D721Med (cell line): ENCODE measurements around the gene C6orf15.
A peak's percentile ranks its signal among the peaks of the same experiment; 100 is the strongest.

Experiments
- DNase-seq: peaks from one replicate; pipeline ENCODE4 v3.0.0; 2011; ENCODE audit warnings: low spot score; ENCODE audit not compliant: insufficient read length
- FAIRE-seq: peaks from 2 replicates; lab custom pipeline; 2011; peaks lifted over from hg19 to GRCh38; lab: Jason Lieb, UNC
- TF ChIP-seq, protein P1 (sequence below): IDR thresholded peaks from 2 replicates; pipeline ENCODE4 v1.5.1; 2012; ENCODE audit warnings: mild to moderate bottlenecking, control low read depth; ENCODE audit not compliant: insufficient read depth; ENCODE audit errors: missing control alignments

Gene C6orf15

DNA sequence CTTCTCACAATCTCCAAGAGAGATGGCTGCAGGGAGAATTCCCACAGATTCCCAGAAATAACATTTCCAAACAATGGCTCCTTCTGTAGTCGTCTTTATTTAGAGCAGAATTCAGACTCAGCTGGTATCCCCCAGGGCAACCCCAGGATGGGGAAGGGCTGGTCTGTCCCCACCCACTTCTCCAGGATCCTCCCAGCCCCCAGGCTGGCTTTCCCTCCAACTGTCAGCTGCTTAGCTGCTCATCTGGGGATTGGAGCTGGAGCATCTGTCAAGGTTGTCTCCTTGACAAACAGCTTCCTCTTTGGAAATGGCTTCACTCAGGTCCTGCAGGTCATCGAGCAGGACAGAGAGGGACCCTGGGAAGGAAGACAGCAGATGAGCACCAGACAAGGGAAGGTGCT, 30.0 kb upstream of the C6orf15 start:
- FAIRE-seq: no peak
- DNase-seq: peak; percentile 59
- TF ChIP-seq, protein P1, sequence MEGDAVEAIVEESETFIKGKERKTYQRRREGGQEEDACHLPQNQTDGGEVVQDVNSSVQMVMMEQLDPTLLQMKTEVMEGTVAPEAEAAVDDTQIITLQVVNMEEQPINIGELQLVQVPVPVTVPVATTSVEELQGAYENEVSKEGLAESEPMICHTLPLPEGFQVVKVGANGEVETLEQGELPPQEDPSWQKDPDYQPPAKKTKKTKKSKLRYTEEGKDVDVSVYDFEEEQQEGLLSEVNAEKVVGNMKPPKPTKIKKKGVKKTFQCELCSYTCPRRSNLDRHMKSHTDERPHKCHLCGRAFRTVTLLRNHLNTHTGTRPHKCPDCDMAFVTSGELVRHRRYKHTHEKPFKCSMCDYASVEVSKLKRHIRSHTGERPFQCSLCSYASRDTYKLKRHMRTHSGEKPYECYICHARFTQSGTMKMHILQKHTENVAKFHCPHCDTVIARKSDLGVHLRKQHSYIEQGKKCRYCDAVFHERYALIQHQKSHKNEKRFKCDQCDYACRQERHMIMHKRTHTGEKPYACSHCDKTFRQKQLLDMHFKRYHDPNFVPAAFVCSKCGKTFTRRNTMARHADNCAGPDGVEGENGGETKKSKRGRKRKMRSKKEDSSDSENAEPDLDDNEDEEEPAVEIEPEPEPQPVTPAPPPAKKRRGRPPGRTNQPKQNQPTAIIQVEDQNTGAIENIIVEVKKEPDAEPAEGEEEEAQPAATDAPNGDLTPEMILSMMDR: no peak

DNA sequence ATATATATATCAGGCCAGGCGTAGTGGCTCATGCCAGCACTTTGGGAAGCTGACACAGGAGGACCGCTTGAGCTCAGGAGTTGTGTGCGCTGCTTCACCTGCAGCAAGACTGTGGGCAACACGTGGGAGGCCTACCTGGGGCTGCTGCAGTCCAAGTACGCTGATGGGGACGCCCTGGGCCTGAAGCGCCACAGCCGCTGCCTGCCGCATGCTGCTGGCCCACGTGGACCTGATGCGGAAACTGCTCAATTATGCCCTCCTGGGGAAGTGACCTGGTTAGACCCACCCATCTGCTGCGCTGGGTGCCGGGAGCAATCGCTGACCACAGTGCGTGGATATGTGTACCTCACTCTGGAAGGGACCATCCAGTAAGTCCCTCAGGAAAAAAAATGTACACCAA, 28.3 kb upstream of the C6orf15 start:
- TF ChIP-seq, protein P1: no peak
- DNase-seq (no peak), FAIRE-seq (no peak)

DNA sequence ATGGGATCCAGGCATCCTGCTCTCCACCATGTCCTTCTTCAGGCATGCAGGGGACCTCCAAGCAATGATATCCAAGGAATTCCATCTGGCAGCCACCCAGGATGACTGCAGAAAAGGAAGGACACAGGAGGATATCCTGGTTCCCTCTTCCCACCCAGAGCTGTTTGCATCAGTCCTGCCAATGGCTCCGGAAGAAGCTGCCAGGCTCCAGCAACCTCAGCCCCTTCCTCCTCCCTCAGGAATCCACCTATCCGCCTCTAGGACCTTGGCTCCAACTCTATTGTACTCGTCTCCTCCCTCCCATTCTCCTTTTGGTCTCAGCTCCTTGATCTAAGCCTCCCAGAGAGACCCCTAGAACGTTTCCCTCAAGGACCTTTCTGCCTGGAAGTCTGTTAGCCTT, 27.2 kb upstream of the C6orf15 start:
- TF ChIP-seq, protein P1: no peak
- DNase-seq: no peak
- no peak for FAIRE-seq

- FAIRE-seq: no peak
Measured at GRCh38 chr6:31138982-31139381, 26.6 kb upstream of the C6orf15 start, which contains the start of gene PSORS1C2. Gene PSORS1C2, minus strand, starts transcription at chr6:31139066. Its CDS starts 40 bp downstream, at chr6:31139026.

GRCh38 chr6:31135710-31136109, 23.3 kb upstream of the C6orf15 start:
- FAIRE-seq (no peak), DNase-seq (no peak)
- TF ChIP-seq, protein P1: no peak

More at GRCh38 chr6:31138982-31139381, 26.6 kb upstream of the C6orf15 start, which contains the start of gene PSORS1C2:
- TF ChIP-seq, protein P1: no peak
- DNase-seq: no peak

DNA sequence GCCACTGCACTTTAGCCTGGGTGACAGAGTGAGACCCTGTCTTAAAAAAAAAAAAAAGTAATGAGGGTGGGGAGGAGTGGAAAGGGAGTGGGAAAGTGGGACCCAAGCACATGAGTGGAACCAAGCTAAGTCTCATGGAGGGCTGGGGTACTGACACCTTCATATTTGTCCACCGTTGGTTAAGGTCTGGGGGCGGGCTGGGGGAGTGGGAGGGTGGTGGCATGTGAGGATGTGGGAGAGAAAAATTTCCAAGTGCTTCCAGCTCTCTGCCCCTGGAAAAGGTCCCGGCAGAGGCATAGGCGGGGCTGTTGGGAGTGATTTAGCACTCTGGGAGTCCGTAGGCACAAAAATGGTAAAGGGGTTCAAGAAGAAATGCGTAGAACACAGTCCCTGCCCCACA, 20.4 kb upstream of the C6orf15 start:
- no peak for FAIRE-seq
- TF ChIP-seq, protein P1: no peak
- DNase-seq: no peak

DNA sequence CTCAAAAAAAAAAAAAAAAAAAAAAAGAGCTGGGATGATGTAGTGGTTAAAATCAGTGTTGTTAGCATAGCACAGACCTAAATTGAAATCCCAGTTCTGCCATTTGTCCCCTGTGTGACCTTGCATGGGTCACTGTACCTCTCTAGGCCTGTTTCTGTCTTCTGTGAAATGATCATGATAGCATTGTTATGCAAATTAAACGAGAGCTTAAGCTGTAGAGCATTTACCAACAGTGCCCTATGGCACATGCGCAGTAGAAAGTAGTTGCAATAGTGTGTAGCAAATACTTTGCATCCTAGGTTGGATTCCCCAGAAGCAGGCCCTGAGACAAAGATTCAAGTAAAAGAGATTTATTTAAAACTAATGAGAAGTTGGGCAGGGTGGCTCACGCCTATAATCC, 19.2 kb upstream of the C6orf15 start:
- TF ChIP-seq, protein P1: no peak
- no peak for DNase-seq
- no peak for FAIRE-seq
